ENCODE measurements around the gene OTUB2. TPM values are rescaled to one million over a fixed set of nuclear protein-coding genes. Genes with fewer than 3 reads are reported as not detected.

OTUB2 gene
- total and polyA plus RNA-seq, 2 of the 8 experiments (the other 6 are each of a cell fraction or from before 2014, with no cell fraction given), result 2.2 to 4.2 TPM

DNA sequence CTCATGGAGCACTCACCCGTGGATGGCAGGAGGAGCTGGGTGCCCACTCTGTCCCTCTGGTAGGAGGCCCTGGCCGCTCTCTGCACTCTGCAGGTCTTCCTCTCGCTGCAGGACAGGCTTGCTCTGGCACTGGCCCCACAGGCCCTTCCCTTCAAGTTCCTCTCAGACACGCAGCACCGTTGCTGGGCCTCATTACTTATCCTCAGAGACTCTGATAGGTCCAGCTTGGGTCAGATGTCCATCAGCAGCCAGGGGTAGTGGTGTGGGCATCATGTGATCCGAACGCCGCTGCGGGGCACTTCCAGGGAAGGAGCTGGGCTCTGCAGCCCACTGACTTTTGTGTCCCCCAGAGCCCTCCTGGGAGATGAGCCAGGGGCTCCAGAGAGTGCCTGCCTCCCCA is 11.8 kb downstream of the OTUB2 start:
- H4K20me1 ChIP-seq (replicated peaks in 1 of 2; ENCODE audit: control insufficient read depth in 1 of 2, insufficient read depth in 2 of 2, low read length in 2 of 2), result peaks cover 2 to 7% of the 10 kb centered on the region in 2 experiments
- H2BK5ac ChIP-seq (ENCODE audit: low read depth, low read length), result no peak overlapping the region
- no peak overlapping the region for H4K8ac ChIP-seq (ENCODE audit: extremely low read depth, insufficient read depth, low read length)
- no peak overlapping the region for H2AK5ac ChIP-seq (ENCODE audit: low read depth, low read length)
- no peak overlapping the region for H3K18ac ChIP-seq (ENCODE audit: extremely low read depth, low read length)
- H3K36me3 ChIP-seq (ENCODE audit: control insufficient read depth in 2 of 4, insufficient read depth in 4 of 4, low read length in 3 of 4), result peaks cover 0 to 4% (median 0%) of the 10 kb centered on the region in 4 experiments; a peak in 2 of 8 replicates
- FAIRE-seq (no peak), DNase-seq (ENCODE audit: low read depth in 1 of 2, low spot score in 2 of 2) (no peak)
- POLR2A ChIA-PET (ENCODE audit: partially characterized antibody), result interaction anchor here (0.7 kb wide), 1 partner anchor 12 kb away, joined by 3 read pairs; no protein-coding TSS in a partner anchor
- no peak overlapping the region for H3K23ac ChIP-seq (ENCODE audit: insufficient read length)
- peaks cover 0 to 9% (median 0%) of the 10 kb centered on the region in 4 experiments; a peak in 2 of 7 replicates for H3K4me1 ChIP-seq (replicated peaks in 1 of 4; ENCODE audit: control insufficient read depth in 3 of 4, insufficient read depth in 4 of 4, low read length in 3 of 4)
- no peak overlapping the region for H2AFZ ChIP-seq (ENCODE audit: low read length)
- H2BK20ac ChIP-seq (ENCODE audit: low read length), result no peak overlapping the region
- no peak overlapping the region for H2BK12ac ChIP-seq (ENCODE audit: low read depth, low read length)
- no peak overlapping the region for H2BK15ac ChIP-seq (ENCODE audit: low read length)
- no peak overlapping the region for H2BK120ac ChIP-seq (replicated peaks; ENCODE audit: low read depth, low read length)
- H3K79me1 ChIP-seq (ENCODE audit: low read depth, low read length), result no peaks in the 10 kb centered on the region
- H3K4me3 ChIP-seq (ENCODE audit: extremely low read depth in 1 of 4, insufficient read depth in 2 of 4, low read depth in 3 of 4, low read length in 4 of 4), result no peak overlapping the region
- H3K9ac ChIP-seq (replicated peaks in 1 of 4; ENCODE audit: extremely low read depth in 1 of 4, low read depth in 3 of 4, low read length in 3 of 4), result no peak overlapping the region
- no peak overlapping the region for H4K5ac ChIP-seq (ENCODE audit: insufficient read length, low read depth, low read length)
- no peak overlapping the region for H3K4ac ChIP-seq (replicated peaks; ENCODE audit: insufficient read length, low read depth, low read length)
- no peak overlapping the region for H3K4me2 ChIP-seq (ENCODE audit: insufficient read depth in 1 of 2, low read depth in 2 of 2, low read length in 2 of 2)
- no peaks in the 10 kb centered on the region for H3K9me3 ChIP-seq (ENCODE audit: insufficient read depth in 2 of 2, low read depth in 1 of 2, low read length in 1 of 2)
- no peak overlapping the region for H3K14ac ChIP-seq (ENCODE audit: insufficient read length)
- no peaks in the 10 kb centered on the region for H3K79me2 ChIP-seq (ENCODE audit: control insufficient read depth in 1 of 2, insufficient read depth in 2 of 2, low read length in 2 of 2)
- H3K27ac ChIP-seq (ENCODE audit: low read depth, low read length), result no peak overlapping the region
- no peaks in the 10 kb centered on the region for H3K27me3 ChIP-seq (replicated peaks in 1 of 4; ENCODE audit: control insufficient read depth in 3 of 4, extremely low read depth in 1 of 4, insufficient read depth in 3 of 4, low read length in 3 of 4)
- H3K56ac ChIP-seq (replicated peaks; ENCODE audit: insufficient read length, low read depth, low read length), result no peak overlapping the region
- no peaks in the 10 kb centered on the region for H3K23me2 ChIP-seq (ENCODE audit: low read depth, low read length)
- CTCF ChIA-PET (ENCODE audit: partially characterized antibody), result interaction anchor here (0.6 to 7.2 kb wide), 12 partner anchors 11 to 1853 kb away, joined by 3 to 105 read pairs (median 6); partner anchors contain the start of genes IFI27L2 and OTUB2
- WGBS, 2 experiments (ENCODE audit: extremely low coverage in 1 of 2, insufficient coverage in 1 of 2, insufficient read length in 1 of 2, insufficient replicate concordance in 2 of 2, low coverage in 1 of 2, low lambda C conversion rate in 2 of 2, missing lambda C conversion rate in 1 of 2), result 96% methylated on average over 9 of the region's 9 CpGs; no CpG with 5 or more reads in 1 of the 2 experiments
- H4K91ac ChIP-seq (replicated peaks; ENCODE audit: insufficient read length, low read length), result no peak overlapping the region
- TF ChIP-seq JUN (IDR thresholded peaks at IDR 0.05; ENCODE audit: low read depth, low read length) (no peak), GTF2F1 (IDR thresholded peaks at IDR 0.05; ENCODE audit: borderline replicate concordance, low read depth, low read length) (no peak), HDAC2 (IDR thresholded peaks at IDR 0.05; ENCODE audit: borderline replicate concordance in 1 of 2, low read depth in 2 of 2, low read length in 2 of 2) (no peak), RAD21 (IDR thresholded peaks at IDR 0.05 in 1 of 2, conservative IDR thresholded peaks at IDR 0.05 in 1 of 2; ENCODE audit: low read depth in 2 of 2, low read length in 2 of 2) (no peak), NRF1 (IDR thresholded peaks at IDR 0.05; ENCODE audit: low read depth, low read length) (no peak), ASH2L (IDR thresholded peaks at IDR 0.05; ENCODE audit: low read length) (no peak), JUND (IDR thresholded peaks at IDR 0.05; ENCODE audit: low read length) (no peak), RXRA (IDR thresholded peaks at IDR 0.05; ENCODE audit: insufficient read depth, low read depth, low read length) (no peak), CTBP2 (IDR thresholded peaks at IDR 0.05; ENCODE audit: borderline replicate concordance, insufficient read depth, insufficient read length, low read length) (no peak), RBBP5 (IDR thresholded peaks at IDR 0.05; ENCODE audit: borderline replicate concordance, low read depth, low read length) (no peak), CBX8 (IDR thresholded peaks at IDR 0.05; ENCODE audit: borderline replicate concordance, low read depth, low read length) (no peak), GABPA (IDR thresholded peaks at IDR 0.05; ENCODE audit: borderline replicate concordance, insufficient read depth, low read length) (no peak), BCL11A (IDR thresholded peaks at IDR 0.05; ENCODE audit: low read depth in 2 of 2, low read length in 2 of 2) (no peak)

Data from H1 (cell line).